H9 (cell line): ENCODE data around the gene ITPRID2. TPM values are rescaled to one million over a fixed set of nuclear protein-coding genes. Genes with fewer than 3 reads are reported as not detected.

ENCODE experiments used
- DNase-seq: peaks from one replicate; pipeline ENCODE4 v3.0.0-alpha.2; 2017
- H2AFZ ChIP-seq: one replicate; pipeline ENCODE4 v1.6.1; 2013; ENCODE audit warnings: mild to moderate bottlenecking, low read length, control low read depth, moderate library complexity
- H2AK5ac ChIP-seq: 2 replicates; pipeline ENCODE4 v1.6.1; 2013; ENCODE audit warnings: low read length, control low read depth, mixed read lengths; ENCODE audit not compliant: insufficient read length
- H2BK120ac ChIP-seq: one replicate; pipeline ENCODE4 v1.6.1; 2013; ENCODE audit warnings: low read depth, mild to moderate bottlenecking, low read length, control low read depth, inconsistent platforms; ENCODE audit not compliant: poor library complexity, severe bottlenecking
- H2BK12ac ChIP-seq: 2 replicates; pipeline ENCODE4 v1.6.1; 2013; ENCODE audit warnings: low read length, control low read depth, mixed read lengths, low read depth; ENCODE audit not compliant: insufficient read length
- H2BK15ac ChIP-seq: 2 replicates; pipeline ENCODE4 v1.6.1; 2013; ENCODE audit warnings: low read depth, low read length, control low read depth
- H2BK20ac ChIP-seq: one replicate; pipeline ENCODE4 v1.6.1; 2013; ENCODE audit warnings: low read depth, mild to moderate bottlenecking, low read length, control low read depth, inconsistent platforms; ENCODE audit not compliant: poor library complexity, severe bottlenecking
- H2BK5ac ChIP-seq: 2 replicates; pipeline ENCODE4 v1.6.1; 2013; ENCODE audit warnings: low read length, control low read depth, mixed read lengths; ENCODE audit not compliant: insufficient read length
- H3K14ac ChIP-seq: 2 replicates; pipeline ENCODE4 v1.6.1; 2013; ENCODE audit warnings: low read length, control low read depth; ENCODE audit not compliant: insufficient read depth
- H3K18ac ChIP-seq: 2 replicates; pipeline ENCODE4 v1.6.1; 2013; ENCODE audit warnings: low read depth, mild to moderate bottlenecking, mixed read lengths, low read length, control low read depth; ENCODE audit not compliant: insufficient read length
- H3K23ac ChIP-seq: 2 replicates; pipeline ENCODE4 v1.6.1; 2013; ENCODE audit warnings: low read length, control low read depth, mixed read lengths, low read depth; ENCODE audit not compliant: insufficient read length
- H3K23me2 ChIP-seq: 2 replicates; pipeline ENCODE4 v1.6.1; 2013; ENCODE audit warnings: low read depth, mild to moderate bottlenecking, mixed read lengths, low read length, control low read depth; ENCODE audit not compliant: insufficient read length, poor library complexity, severe bottlenecking
- H3K27ac ChIP-seq: 2 replicates; pipeline ENCODE4 v1.5.1; 2013; ENCODE audit warnings: low read length, control low read depth, mixed read lengths, low read depth; ENCODE audit not compliant: insufficient read length
- H3K27me3 ChIP-seq: 2 replicates; pipeline ENCODE4 v1.6.1; 2013; ENCODE audit warnings: low read length, control low read depth, inconsistent platforms; ENCODE audit not compliant: insufficient read depth
- H3K4ac ChIP-seq: 2 replicates; pipeline ENCODE4 v1.6.1; 2013; ENCODE audit warnings: low read depth, mild to moderate bottlenecking, control low read depth, inconsistent platforms, low read length, moderate library complexity
- H3K4me1 ChIP-seq: 2 replicates; pipeline ENCODE4 v1.6.1; 2013; ENCODE audit warnings: low read length, control low read depth, inconsistent platforms; ENCODE audit not compliant: insufficient read depth
- H3K4me2 ChIP-seq: 2 replicates; pipeline ENCODE4 v1.6.1; 2013; ENCODE audit warnings: low read length, control low read depth, mixed read lengths; ENCODE audit not compliant: insufficient read length, insufficient read depth
- H3K56ac ChIP-seq: 2 replicates; pipeline ENCODE4 v1.6.1; 2013; ENCODE audit warnings: low read depth, mild to moderate bottlenecking, mixed read lengths, low read length, control low read depth; ENCODE audit not compliant: insufficient read length
- H3K79me1 ChIP-seq: 2 replicates; pipeline ENCODE4 v1.6.1; 2013; ENCODE audit warnings: low read depth, mild to moderate bottlenecking, moderate library complexity, low read length, control low read depth, inconsistent platforms; ENCODE audit not compliant: insufficient read depth, poor library complexity, severe bottlenecking
- H3K79me2 ChIP-seq: 2 replicates; pipeline ENCODE4 v1.6.1; 2013; ENCODE audit warnings: low read length, control low read depth, inconsistent platforms; ENCODE audit not compliant: insufficient read depth
- H3K9ac ChIP-seq: 2 replicates; pipeline ENCODE4 v1.6.1; 2013; ENCODE audit warnings: low read length, control low read depth, mixed read lengths; ENCODE audit not compliant: insufficient read length; ENCODE audit errors: extremely low read depth
- H3K9me3 ChIP-seq: one replicate; pipeline ENCODE4 v1.6.1; 2013; ENCODE audit warnings: low read depth, low read length, inconsistent platforms; ENCODE audit not compliant: control insufficient read depth
- H3T11ph ChIP-seq: one replicate; pipeline ENCODE4 v1.6.1; 2013; ENCODE audit warnings: mild to moderate bottlenecking, low read length, control low read depth, inconsistent platforms
- H4K20me1 ChIP-seq: one replicate; pipeline ENCODE4 v1.6.1; 2013; ENCODE audit not compliant: control insufficient read depth, insufficient read length, insufficient read depth
- H4K5ac ChIP-seq: 2 replicates; pipeline ENCODE4 v1.6.1; 2013; ENCODE audit warnings: low read depth, mild to moderate bottlenecking, mixed read lengths, low read length, control low read depth; ENCODE audit not compliant: insufficient read length
- H4K8ac ChIP-seq: replicated peaks from 2 replicates; pipeline ENCODE4 v1.6.1; 2013; ENCODE audit warnings: low read length, control low read depth, mixed read lengths, low read depth; ENCODE audit not compliant: insufficient read length
- H4K91ac ChIP-seq: 2 replicates; pipeline ENCODE4 v1.6.1; 2013; ENCODE audit warnings: low read depth, mild to moderate bottlenecking, moderate library complexity, mixed read lengths, low read length, control low read depth; ENCODE audit not compliant: insufficient read length
- H3K27ac Mint-ChIP-seq, 3 experiments: 2 replicates in 2 of 3; 3 replicates in 1 of 3; pipeline ENCODE4 v1.8.0; 2020 to 2021; ENCODE audit warnings: mixed read lengths in 3 of 3, mild to moderate bottlenecking in 1 of 3, moderate library complexity in 1 of 3
- H3K27me3 Mint-ChIP-seq: 2 replicates; pipeline ENCODE4 v1.8.0; 2021; ENCODE audit warnings: low read depth, mild to moderate bottlenecking, moderate library complexity, mixed read lengths
- H3K36me3 Mint-ChIP-seq, 3 experiments: 2 replicates in 2 of 3; 3 replicates in 1 of 3; pipeline ENCODE4 v1.8.0; 2020 to 2021; ENCODE audit warnings: low read depth in 3 of 3, mixed read lengths in 3 of 3; ENCODE audit not compliant: insufficient read depth in 1 of 3
- H3K4me1 Mint-ChIP-seq, 2 experiments: 2 replicates each; pipeline ENCODE4 v1.8.0; 2020; ENCODE audit warnings: mixed read lengths in 2 of 2
- H3K4me3 Mint-ChIP-seq, 2 experiments: 2 replicates in 1 of 2; 3 replicates in 1 of 2; pipeline ENCODE4 v1.8.0; 2020 to 2021; ENCODE audit warnings: mild to moderate bottlenecking in 2 of 2, mixed read lengths in 2 of 2, moderate library complexity in 1 of 2
- H3K9me3 Mint-ChIP-seq, 2 experiments: 2 replicates in 1 of 2; 3 replicates in 1 of 2; pipeline ENCODE4 v1.8.0; 2020; ENCODE audit warnings: mild to moderate bottlenecking in 2 of 2, mixed read lengths in 2 of 2, moderate library complexity in 1 of 2
- CTCF ChIP-seq: fragments of 200-600 bp; sonication (generic); conservative IDR thresholded peaks from 3 replicates; pipeline ENCODE4 v1.8.0; 2021; ENCODE audit warnings: antibody characterized with exemption, mild to moderate bottlenecking
- WGBS: extraction: QIAGEN DNeasy Blood & Tissue Kit; methylation state at CpG from one replicate; pipeline ENCODE4 v1.1.7; 2013; ENCODE audit warnings: missing lambda C conversion rate, low lambda C conversion rate, mixed read lengths; ENCODE audit not compliant: insufficient read length; ENCODE audit errors: extremely low coverage; 5-methylcytosine and 5-hydroxymethylcytosine counted together
- total RNA-seq: library from RNA; stranded (reverse); gene quantifications from 2 replicates; pipeline ENCODE4 v1.2.1, GENCODE V29; 2021

The ITPRID2 gene
- total RNA-seq, 1 experiment from 2014 or later = 12.0 TPM

- H3K79me1 ChIP-seq = no peaks in the 10 kb centered on the region
- no peak overlapping the region for H4K91ac ChIP-seq
- H2AK5ac ChIP-seq = no peak overlapping the region
- no peak overlapping the region for H2BK15ac ChIP-seq
- no peaks in the 10 kb centered on the region for H3K36me3 Mint-ChIP-seq
- no peak overlapping the region for H3K4me3 Mint-ChIP-seq
- no peaks in the 10 kb centered on the region for H4K20me1 ChIP-seq
- no peaks in the 10 kb centered on the region for H3K9me3 ChIP-seq
- H3K4ac ChIP-seq = no peak overlapping the region
- H4K8ac ChIP-seq = no peak overlapping the region
- H2AFZ ChIP-seq = no peak overlapping the region
- no peak overlapping the region for H3K14ac ChIP-seq
- no peak overlapping the region for H3K4me2 ChIP-seq
- H3K27me3 Mint-ChIP-seq = peaks cover 7% of the 10 kb centered on the region; the same call in 1 of the 2 replicates
- no peak overlapping the region for H3K23ac ChIP-seq
- no peaks in the 10 kb centered on the region for H3K27me3 ChIP-seq
- no peak overlapping the region for H2BK5ac ChIP-seq
- H3K9me3 Mint-ChIP-seq = no peaks in the 10 kb centered on the region
- H3K56ac ChIP-seq = no peak overlapping the region
- H2BK12ac ChIP-seq = no peak overlapping the region
- no peak overlapping the region for H3K18ac ChIP-seq
- no peak overlapping the region for H2BK20ac ChIP-seq
- no CpG with 5 or more reads among the region's 4 CpGs for WGBS
- no peaks in the 10 kb centered on the region for H3K23me2 ChIP-seq
- H3T11ph ChIP-seq = no peak overlapping the region
- H3K79me2 ChIP-seq = no peaks in the 10 kb centered on the region
- H4K5ac ChIP-seq = no peak overlapping the region
- H2BK120ac ChIP-seq = no peak overlapping the region
- H3K4me1 Mint-ChIP-seq = peaks cover 3% of the 10 kb centered on the region in 2 experiments
- no peak for DNase-seq
- H3K9ac ChIP-seq = no peak overlapping the region
- H3K4me1 ChIP-seq = no peaks in the 10 kb centered on the region
- no peak for TF ChIP-seq CTCF
- no peak overlapping the region; a peak in 1 of 7 replicates for H3K27ac Mint-ChIP-seq
- H3K27ac ChIP-seq = no peak overlapping the region
Observed at GRCh38 chr2:181886192-181886591, 5.3 kb upstream of the ITPRID2 start.
